DOHH2 (cell line): ENCODE data around the gene MAP2K5.

Experiments
- CTCF ChIP-seq: fragments of 200-600 bp; sonication (generic); IDR thresholded peaks from one replicate; pipeline ENCODE4 v1.5.1; 2014; ENCODE audit warnings: antibody characterized with exemption, mild to moderate bottlenecking, low read depth, low read length; ENCODE audit not compliant: poor library complexity, severe bottlenecking
- EZH2phosphoT487 ChIP-seq: fragments of 200-600 bp; sonication (generic); IDR thresholded peaks from 2 replicates; pipeline ENCODE4 v1.6.1; 2017; ENCODE audit warnings: borderline replicate concordance, mild to moderate bottlenecking, antibody characterized with exemption, low read length, moderate library complexity, mixed read lengths

- TF ChIP-seq CTCF: no peak
- TF ChIP-seq EZH2phosphoT487: no peak
Observed at GRCh38 chr15:67755936-67756335, 213.4 kb downstream of the MAP2K5 start.
